K562 (cell line): Measurements from ENCODE around the gene ZNF138. TPM values are rescaled to one million over a fixed set of nuclear protein-coding genes. Genes with fewer than 3 reads are reported as not detected.

Experiments used
- CCNT2 ChIP-seq: IDR thresholded peaks from 2 replicates; pipeline ENCODE4 v1.6.1; 2011; ENCODE audit warnings: borderline replicate concordance, low read depth, mild to moderate bottlenecking, moderate library complexity, mixed read lengths, low read length; ENCODE audit not compliant: insufficient read length; ENCODE audit errors: extremely low read depth
- CHD7 ChIP-seq: fragments of 200-600 bp; sonication (generic); IDR thresholded peaks from one replicate; pipeline ENCODE4 v1.6.1; 2012; ENCODE audit warnings: mild to moderate bottlenecking, low read depth, low read length, inconsistent platforms
- CTBP1 ChIP-seq: fragments of 450-650 bp; IDR thresholded peaks from 2 replicates; pipeline ENCODE4 v1.6.1; 2016; ENCODE audit warnings: borderline replicate concordance
- DPF2 ChIP-seq: fragments of 450-650 bp; IDR thresholded peaks from 2 replicates; pipeline ENCODE4 v1.6.1; 2016
- FOSL1 ChIP-seq: fragments of 200-800 bp; sonication (Bioruptor generic); conservative IDR thresholded peaks from 2 replicates; pipeline ENCODE4 v1.6.1; 2016; ENCODE audit warnings: missing genetic modification characterization, missing compliant biosample characterization
- FOXM1 ChIP-seq, 2 experiments: fragments of 450-650 bp in 1 of 2; sonication (generic) in 1 of 2; formaldehyde crosslinking in 1 of 2; IDR thresholded peaks; 2 replicates each; pipeline versions ENCODE4 v1.6.1 to v1.9.0; 2017 to 2022; ENCODE audit warnings: low read depth in 2 of 2, mild to moderate bottlenecking in 2 of 2, missing genetic modification reagents in 1 of 2, moderate library complexity in 1 of 2
- MECOM ChIP-seq: fragments of 250-450 bp; sonication (Bioruptor Pico); IDR thresholded peaks from 2 replicates; pipeline ENCODE4 v1.8.0; 2022; ENCODE audit warnings: inconsistent platforms
- NCOR1 ChIP-seq: fragments of 450-650 bp; IDR thresholded peaks from 2 replicates; pipeline ENCODE4 v1.6.1; 2016; ENCODE audit warnings: mild to moderate bottlenecking, moderate library complexity
- NR2C1 ChIP-seq, 2 experiments: fragments of 450-650 bp; IDR thresholded peaks; 2 replicates each; pipeline ENCODE4 v1.6.1; 2017; ENCODE audit warnings: mild to moderate bottlenecking in 2 of 2, antibody characterized with exemption in 1 of 2, inconsistent platforms in 1 of 2, missing compliant biosample characterization in 1 of 2, missing genetic modification characterization in 1 of 2
- SMAD2 ChIP-seq: fragments of 150-350 bp; IDR thresholded peaks from 2 replicates; pipeline ENCODE4 v1.6.1; 2014; ENCODE audit warnings: low read depth, mild to moderate bottlenecking, low read length
- SMARCE1 ChIP-seq: fragments of 450-650 bp; IDR thresholded peaks from 2 replicates; pipeline ENCODE4 v1.7.1; 2016; ENCODE audit warnings: mild to moderate bottlenecking
- TRIM24 ChIP-seq, 2 experiments: fragments of 450-650 bp; IDR thresholded peaks; 2 replicates each; pipeline ENCODE4 v1.6.1; 2016
- ZNF143 ChIP-seq: sonication (generic); formaldehyde crosslinking; IDR thresholded peaks from 2 replicates; pipeline ENCODE4 v1.9.0; 2022; ENCODE audit warnings: mild to moderate bottlenecking, missing genetic modification reagents
- polyA plus RNA-seq, 8 experiments: library from polyadenylated mRNA; depleted of rRNA in 4 of 8; stranded (reverse) in 5 of 8; unstranded in 3 of 8; fragments of >200 nt; fragmentation: Nextera tagmentation in 2 of 8; fragmentation: Illumina TruSeq in 1 of 8; extraction: Ambion mirVana in 2 of 8; extraction: Trizol in 1 of 8; gene quantifications; 2 replicates each; pipeline versions ENCODE4 v1.2.1 to v1.2.3, GENCODE V29; 2011 to 2014; ENCODE audit warnings: inconsistent platforms in 1 of 8, missing spikeins in 1 of 8
- total RNA-seq, 7 experiments: library from RNA; depleted of rRNA in 6 of 7; stranded (reverse); fragments of >200 nt in 6 of 7; fragmentation: Illumina TruSeq in 2 of 7; extraction: Trizol in 2 of 7; gene quantifications; 2 replicates each; pipeline versions ENCODE4 v1.2.1 to v1.2.3, GENCODE V29; 2011 to 2021; ENCODE audit warnings: low replicate concordance in 1 of 7
- TF ChIP-seq, protein P1 (sequence below): IDR thresholded peaks from 2 replicates; pipeline ENCODE4 v1.6.1; 2011; ENCODE audit warnings: borderline replicate concordance, low read depth, mild to moderate bottlenecking, moderate library complexity, low read length; ENCODE audit not compliant: insufficient read depth, poor library complexity, severe bottlenecking

The ZNF138 gene
- total and polyA plus RNA-seq, 9 of the 15 experiments (the other 6 are each of a cell fraction or from before 2014, with no cell fraction given) = 14.6 to 34.9 (median 22.6) TPM

- TF ChIP-seq CHD7 (no peak), CCNT2 (peak; percentile 22), DPF2 (peak; percentile 62; the same call in 1 of the 2 replicates), CTBP1 (peak; percentile 52; the same call in 1 of the 2 replicates), NR2C1 (IDR thresholded peaks at IDR 0.05) (no peak), NR2C1 (tag; IDR thresholded peaks at IDR 0.05) (no peak), ZNF143 (CRISPR knock-in tag) (no peak), MECOM (CRISPR knock-in tag) (peak; percentile 38; the same call in 1 of the 2 replicates), SMARCE1 (peak; percentile 68; the same call in 1 of the 2 replicates), FOSL1 (peak; percentile 37; the same call in 1 of the 2 replicates), TRIM24 (IDR thresholded peaks at IDR 0.05) (0 out of 4 replicates have a peak, but pooled peaks of 1 of the 2 experiments have one; percentile 44), SMAD2 (no peak), NCOR1 (peak; percentile 36; the same call in 1 of the 2 replicates), FOXM1 (IDR thresholded peaks at IDR 0.05; ENCODE audit: low read depth) (no peak), FOXM1 (CRISPR knock-in tag; IDR thresholded peaks at IDR 0.05; ENCODE audit: low read depth) (no peak)
- TF ChIP-seq, protein P1, sequence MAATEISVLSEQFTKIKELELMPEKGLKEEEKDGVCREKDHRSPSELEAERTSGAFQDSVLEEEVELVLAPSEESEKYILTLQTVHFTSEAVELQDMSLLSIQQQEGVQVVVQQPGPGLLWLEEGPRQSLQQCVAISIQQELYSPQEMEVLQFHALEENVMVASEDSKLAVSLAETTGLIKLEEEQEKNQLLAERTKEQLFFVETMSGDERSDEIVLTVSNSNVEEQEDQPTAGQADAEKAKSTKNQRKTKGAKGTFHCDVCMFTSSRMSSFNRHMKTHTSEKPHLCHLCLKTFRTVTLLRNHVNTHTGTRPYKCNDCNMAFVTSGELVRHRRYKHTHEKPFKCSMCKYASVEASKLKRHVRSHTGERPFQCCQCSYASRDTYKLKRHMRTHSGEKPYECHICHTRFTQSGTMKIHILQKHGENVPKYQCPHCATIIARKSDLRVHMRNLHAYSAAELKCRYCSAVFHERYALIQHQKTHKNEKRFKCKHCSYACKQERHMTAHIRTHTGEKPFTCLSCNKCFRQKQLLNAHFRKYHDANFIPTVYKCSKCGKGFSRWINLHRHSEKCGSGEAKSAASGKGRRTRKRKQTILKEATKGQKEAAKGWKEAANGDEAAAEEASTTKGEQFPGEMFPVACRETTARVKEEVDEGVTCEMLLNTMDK = no peak
These were observed 8.5 kb downstream of the ZNF138 start (continued) for GRCh38 chr7:64802699-64803098.
